Tibial artery (tissue), 4 donors: ENCODE data around the gene C4BPB.

Experiments
- DNase-seq, 2 donors: peaks; one replicate each; pipeline ENCODE4 v3.0.0-alpha.2; 2019
- H3K27ac ChIP-seq, 2 donors: fragments of 200-600 bp; sonication (generic) in 1 of 2; 1 replicate in 1 of 2; 2 replicates in 1 of 2; pipeline ENCODE4 v1.5.1; 2018 to 2019; ENCODE audit warnings: mild to moderate bottlenecking in 1 of 2
- H3K27me3 ChIP-seq, 2 donors: fragments of 200-600 bp; sonication (generic) in 1 of 2; one replicate each; pipeline versions ENCODE4 v1.5.1 to v1.6.0; 2016 to 2019
- H3K36me3 ChIP-seq, 3 donors: fragments of 200-600 bp; sonication (generic) in 2 of 3; one replicate each; pipeline ENCODE4 v1.5.1; 2016 to 2019; ENCODE audit warnings: mild to moderate bottlenecking in 2 of 3
- H3K4me1 ChIP-seq, 4 donors: fragments of 200-600 bp; sonication (generic) in 2 of 4; 1 replicate in 3 of 4; 2 replicates in 1 of 4; pipeline ENCODE4 v1.5.1; 2016 to 2019
- H3K4me3 ChIP-seq, 2 donors: fragments of 200-600 bp; sonication (generic) in 1 of 2; 1 replicate in 1 of 2; 2 replicates in 1 of 2; pipeline ENCODE4 v1.5.1; 2018 to 2019; ENCODE audit warnings: mild to moderate bottlenecking in 2 of 2
- H3K9me3 ChIP-seq, 3 donors: fragments of 200-600 bp; sonication (generic) in 1 of 3; one replicate each; pipeline ENCODE4 v1.5.1; 2016 to 2019
- CTCF ChIP-seq, 2 experiments: fragments of 200-600 bp in 1 of 2; fragments of 450-650 bp in 1 of 2; IDR thresholded peaks; one replicate each; pipeline ENCODE4 v1.5.1; 2017 to 2019; ENCODE audit warnings: antibody characterized with exemption in 2 of 2, mild to moderate bottlenecking in 1 of 2, moderate library complexity in 1 of 2
- intact Hi-C: fragments of 100-400 bp; cut with DNase I; formaldehyde crosslinking; loops from one replicate; pipeline ENCODE4 v1.15.0; 2023; ENCODE audit warnings: low total_unique reads

Gene C4BPB

GRCh38 chr1:207047505-207047904, 41.2 kb upstream of the C4BPB start:
- H3K27ac ChIP-seq = no peak overlapping the region
- TF ChIP-seq CTCF (IDR thresholded peaks at IDR 0.05) = no peak
- H3K4me3 ChIP-seq = no peak overlapping the region
- H3K27me3 ChIP-seq = no peaks in the 10 kb centered on the region
- peaks cover 14 to 23% (median 15%) of the 10 kb centered on the region in 3 donors for H3K36me3 ChIP-seq
- intact Hi-C loops = loop anchor here (5.0 kb wide), 1 partner anchor 35 kb away; no protein-coding TSS in a partner anchor
- H3K9me3 ChIP-seq = no peaks in the 10 kb centered on the region
- no peak for DNase-seq
- H3K4me1 ChIP-seq = peaks cover 0 to 66% (median 25%) of the 10 kb centered on the region in 4 donors

GRCh38 chr1:207048041-207048440, 40.6 kb upstream of the C4BPB start:
- Histone ChIP-seq H3K9me3 (no peaks in the 10 kb centered on the region), H3K4me1 (peaks cover 0 to 67% (median 26%) of the 10 kb centered on the region in 4 donors), H3K36me3 (peaks cover 14 to 23% (median 15%) of the 10 kb centered on the region in 3 donors), H3K27me3 (no peaks in the 10 kb centered on the region), H3K4me3 (no peak overlapping the region), H3K27ac (no peak overlapping the region)
- intact Hi-C loops = loop anchor here (5.0 kb wide), 1 partner anchor 34 kb away; no protein-coding TSS in a partner anchor
- no peak for TF ChIP-seq CTCF (IDR thresholded peaks at IDR 0.05)
- no peak for DNase-seq

- no peak for TF ChIP-seq CTCF (IDR thresholded peaks at IDR 0.05)
- Histone ChIP-seq H3K4me1 (peaks cover 0 to 67% (median 29%) of the 10 kb centered on the region in 4 donors), H3K36me3 (peaks cover 14 to 23% (median 15%) of the 10 kb centered on the region in 3 donors), H3K9me3 (no peaks in the 10 kb centered on the region), H3K27ac (no peak overlapping the region), H3K27me3 (no peaks in the 10 kb centered on the region), H3K4me3 (no peak overlapping the region)
- DNase-seq = no peak
- intact Hi-C loops = loop anchor here (5.0 kb wide), 1 partner anchor 33 kb away; no protein-coding TSS in a partner anchor
Observed at GRCh38 chr1:207049054-207049453, 39.6 kb upstream of the C4BPB start.

GRCh38 chr1:207049514-207049913, 39.1 kb upstream of the C4BPB start:
- peaks cover 14 to 23% (median 15%) of the 10 kb centered on the region in 3 donors for H3K36me3 ChIP-seq
- H3K9me3 ChIP-seq = no peaks in the 10 kb centered on the region
- intact Hi-C loops = loop anchor here (5.0 kb wide), 1 partner anchor 33 kb away; no protein-coding TSS in a partner anchor
- H3K27ac ChIP-seq = peak overlapping the region in 1 of 2 donors; percentile 4
- H3K4me3 ChIP-seq = peak overlapping the region; percentile 83 to 85
- peaks cover 0 to 66% (median 29%) of the 10 kb centered on the region in 4 donors for H3K4me1 ChIP-seq
- no peak for TF ChIP-seq CTCF (IDR thresholded peaks at IDR 0.05)
- DNase-seq = no peak
- no peaks in the 10 kb centered on the region for H3K27me3 ChIP-seq

- H3K4me1 ChIP-seq = peaks cover 0 to 61% (median 29%) of the 10 kb centered on the region in 4 donors
- no peaks in the 10 kb centered on the region for H3K9me3 ChIP-seq
- intact Hi-C loops = loop anchor here (5.0 kb wide), 1 partner anchor 32 kb away; no protein-coding TSS in a partner anchor
- peak; percentile 78 to 79 for TF ChIP-seq CTCF (IDR thresholded peaks at IDR 0.05)
- H3K27ac ChIP-seq = peak overlapping the region; percentile 85 to 86
- H3K4me3 ChIP-seq = peak overlapping the region; percentile 83 to 85
- no peaks in the 10 kb centered on the region for H3K27me3 ChIP-seq
- DNase-seq = peak in 1 of 2 donors; percentile 61
- H3K36me3 ChIP-seq = peaks cover 14 to 23% (median 15%) of the 10 kb centered on the region in 3 donors
Observed at GRCh38 chr1:207049974-207050391, 38.7 kb upstream of the C4BPB start.
